Measurements from ENCODE around the gene MSLN. TPM values are rescaled to one million over a fixed set of nuclear protein-coding genes. Genes with fewer than 3 reads are reported as not detected.

Gene MSLN
- total RNA-seq, 1 donor from 2014 or later, result not detected

DNA sequence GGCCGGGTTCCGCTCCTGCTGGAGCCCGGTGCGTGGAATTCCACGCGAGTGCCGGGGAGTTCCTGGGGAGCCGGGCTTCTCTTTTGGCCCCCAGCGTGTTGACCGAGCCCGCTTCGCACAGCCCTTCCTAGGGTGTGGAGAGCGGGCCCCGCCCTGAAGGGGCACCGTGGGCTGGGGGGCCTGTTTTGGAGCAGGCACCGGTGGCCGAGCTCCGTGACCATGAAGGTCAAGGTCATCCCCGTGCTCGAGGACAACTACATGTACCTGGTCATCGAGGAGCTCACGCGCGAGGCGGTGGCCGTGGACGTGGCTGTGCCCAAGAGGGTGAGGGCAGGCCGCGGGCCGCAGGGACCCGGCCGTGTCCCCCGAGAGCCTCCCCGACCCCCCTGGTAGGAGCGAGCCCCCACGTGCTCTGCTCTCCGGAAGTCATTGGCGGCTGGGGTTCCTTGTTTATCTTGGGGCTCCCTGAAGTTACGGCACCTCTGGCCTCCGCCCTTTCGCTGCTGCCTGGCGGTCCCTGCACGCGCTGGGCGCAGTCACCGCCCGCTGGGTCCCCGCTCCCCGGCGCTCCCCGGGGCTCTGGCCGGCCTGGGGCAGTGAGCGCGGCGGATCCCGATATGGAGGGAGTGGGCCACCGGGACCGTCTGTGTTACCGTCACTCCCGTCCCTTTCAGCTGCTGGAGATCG is 33.1 kb upstream of the MSLN start:
- Mint-ChIP-seq H3K9me3 (no peaks in the 10 kb centered on the region), H3K27me3 (peaks cover 3% of the 10 kb centered on the region), H3K4me1 (no peaks in the 10 kb centered on the region), H3K36me3 (ENCODE audit: low read depth) (peaks cover 2% of the 10 kb centered on the region), H3K4me3 (peak overlapping the region; percentile 56), H3K27ac (no peak overlapping the region)
- intact Hi-C loops (cut with micrococcal nuclease), result loop anchor here (5.0 kb wide), 1 partner anchor 45 kb away; the partner anchor contains the start of genes JMJD8 and STUB1
- peak; percentile 78 for DNase-seq

GRCh38 chr16:728131-728889 is 32.2 kb upstream of the MSLN start:
- H3K9me3 Mint-ChIP-seq, result no peaks in the 10 kb centered on the region
- no peak overlapping the region for H3K27ac Mint-ChIP-seq
- no peaks in the 10 kb centered on the region for H3K4me1 Mint-ChIP-seq
- H3K4me3 Mint-ChIP-seq, result peak overlapping the region; percentile 64
- intact Hi-C loops (cut with micrococcal nuclease), result loop anchor here (5.0 kb wide), 1 partner anchor 46 kb away; the partner anchor contains the start of genes JMJD8 and STUB1
- peaks cover 3% of the 10 kb centered on the region for H3K27me3 Mint-ChIP-seq
- H3K36me3 Mint-ChIP-seq (ENCODE audit: low read depth), result peaks cover 7% of the 10 kb centered on the region
- DNase-seq, result peak; percentile 89

DNA sequence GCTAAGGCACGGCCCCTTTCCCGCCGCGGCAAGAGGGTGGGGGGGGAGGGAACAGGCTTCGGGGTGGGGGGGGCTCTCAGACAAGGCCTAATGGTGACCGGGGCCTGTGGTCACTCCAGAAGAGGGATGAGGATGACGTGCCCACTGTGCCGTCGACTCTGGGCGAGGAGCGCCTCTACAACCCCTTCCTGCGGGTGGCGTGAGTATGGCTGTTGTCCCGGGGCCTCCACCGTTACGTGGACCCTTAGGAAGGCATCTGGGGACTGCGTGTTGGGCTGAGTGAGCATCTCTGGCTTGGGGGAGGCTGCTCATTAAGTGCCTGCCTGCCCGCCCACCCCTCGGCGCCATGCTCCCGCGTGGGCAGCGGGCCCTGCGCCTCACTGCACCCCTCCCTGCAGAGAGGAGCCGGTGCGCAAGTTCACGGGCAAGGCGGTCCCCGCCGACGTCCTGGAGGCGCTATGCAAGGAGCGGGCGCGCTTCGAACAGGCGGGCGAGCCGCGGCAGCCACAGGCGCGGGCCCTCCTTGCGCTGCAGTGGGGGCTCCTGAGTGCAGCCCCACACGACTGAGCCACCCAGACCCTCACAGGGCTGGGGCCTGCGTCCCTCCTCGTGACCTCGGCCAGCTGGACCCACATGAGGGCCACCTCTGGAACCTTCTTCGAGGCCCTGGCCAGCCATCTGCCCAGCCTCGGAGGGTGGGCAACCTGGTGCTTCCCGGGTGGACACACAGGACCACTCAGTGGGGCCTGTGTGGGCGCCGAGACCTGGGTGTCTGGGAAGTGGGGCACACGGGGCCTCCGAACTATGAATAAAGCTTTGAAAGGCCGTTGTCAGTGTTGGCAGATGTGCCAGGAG is 31.4 kb upstream of the MSLN start:
- DNase-seq, result no peak
- H3K27ac Mint-ChIP-seq, result no peak overlapping the region
- intact Hi-C loops (cut with micrococcal nuclease), result loop anchor here (5.0 kb wide), 1 partner anchor 47 kb away; the partner anchor contains the start of genes JMJD8 and STUB1
- H3K36me3 Mint-ChIP-seq (ENCODE audit: low read depth), result peaks cover 7% of the 10 kb centered on the region
- no peaks in the 10 kb centered on the region for H3K9me3 Mint-ChIP-seq
- no peaks in the 10 kb centered on the region for H3K4me1 Mint-ChIP-seq
- peaks cover 3% of the 10 kb centered on the region for H3K27me3 Mint-ChIP-seq
- peak overlapping the region; percentile 64 for H3K4me3 Mint-ChIP-seq

DNA sequence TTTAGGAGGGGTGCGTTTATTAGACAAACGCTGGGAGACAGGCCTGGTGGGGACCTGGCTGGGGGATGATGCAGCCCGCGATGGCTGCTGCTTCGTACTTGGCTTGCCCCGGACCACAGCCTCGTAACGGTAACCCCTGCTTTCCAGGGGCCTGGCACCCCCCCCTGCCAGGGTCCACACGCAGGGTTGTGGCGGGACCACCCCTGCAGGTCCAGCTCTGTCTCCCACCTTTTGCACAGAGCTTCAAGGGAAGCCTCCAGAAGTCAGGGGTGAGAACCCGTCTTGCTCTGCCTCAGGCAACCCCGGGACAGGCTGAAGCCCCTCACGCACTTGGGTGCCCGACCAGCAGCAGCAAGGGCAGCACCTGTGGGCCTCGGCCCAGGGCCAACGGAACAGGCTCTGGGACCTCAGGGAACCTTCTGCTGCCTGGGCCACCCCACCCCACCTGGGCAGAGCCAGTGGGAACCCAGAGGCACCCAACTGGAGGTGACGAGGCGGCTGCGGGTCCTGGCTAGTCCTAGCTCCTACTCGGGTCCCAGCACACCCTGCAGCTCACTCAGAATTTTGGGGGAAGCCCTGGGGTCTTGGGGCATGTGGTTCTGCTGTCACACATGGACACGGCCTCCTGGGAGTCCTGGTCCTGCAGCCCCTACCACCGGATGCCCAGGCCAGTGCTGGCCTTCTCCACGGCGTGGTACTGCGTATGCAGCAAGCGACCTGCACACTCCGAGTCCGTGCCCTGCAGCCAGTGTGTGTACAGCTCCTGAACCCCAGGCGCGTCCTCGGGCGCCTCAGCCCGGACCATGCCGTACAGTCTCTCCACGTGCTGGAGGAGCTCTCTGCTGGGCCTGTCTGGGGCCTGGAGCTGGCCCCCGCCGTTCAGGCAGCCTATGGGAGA is 30.5 kb upstream of the MSLN start:
- Mint-ChIP-seq H3K27ac (no peak overlapping the region), H3K9me3 (no peaks in the 10 kb centered on the region), H3K4me1 (no peaks in the 10 kb centered on the region), H3K36me3 (ENCODE audit: low read depth) (peaks cover 7% of the 10 kb centered on the region), H3K4me3 (no peak overlapping the region), H3K27me3 (peaks cover 3% of the 10 kb centered on the region)
- peak; percentile 59 for DNase-seq
- intact Hi-C loops (cut with micrococcal nuclease), result loop anchor here (5.0 kb wide), 1 partner anchor 48 kb away; the partner anchor contains the start of genes JMJD8 and STUB1

DNA sequence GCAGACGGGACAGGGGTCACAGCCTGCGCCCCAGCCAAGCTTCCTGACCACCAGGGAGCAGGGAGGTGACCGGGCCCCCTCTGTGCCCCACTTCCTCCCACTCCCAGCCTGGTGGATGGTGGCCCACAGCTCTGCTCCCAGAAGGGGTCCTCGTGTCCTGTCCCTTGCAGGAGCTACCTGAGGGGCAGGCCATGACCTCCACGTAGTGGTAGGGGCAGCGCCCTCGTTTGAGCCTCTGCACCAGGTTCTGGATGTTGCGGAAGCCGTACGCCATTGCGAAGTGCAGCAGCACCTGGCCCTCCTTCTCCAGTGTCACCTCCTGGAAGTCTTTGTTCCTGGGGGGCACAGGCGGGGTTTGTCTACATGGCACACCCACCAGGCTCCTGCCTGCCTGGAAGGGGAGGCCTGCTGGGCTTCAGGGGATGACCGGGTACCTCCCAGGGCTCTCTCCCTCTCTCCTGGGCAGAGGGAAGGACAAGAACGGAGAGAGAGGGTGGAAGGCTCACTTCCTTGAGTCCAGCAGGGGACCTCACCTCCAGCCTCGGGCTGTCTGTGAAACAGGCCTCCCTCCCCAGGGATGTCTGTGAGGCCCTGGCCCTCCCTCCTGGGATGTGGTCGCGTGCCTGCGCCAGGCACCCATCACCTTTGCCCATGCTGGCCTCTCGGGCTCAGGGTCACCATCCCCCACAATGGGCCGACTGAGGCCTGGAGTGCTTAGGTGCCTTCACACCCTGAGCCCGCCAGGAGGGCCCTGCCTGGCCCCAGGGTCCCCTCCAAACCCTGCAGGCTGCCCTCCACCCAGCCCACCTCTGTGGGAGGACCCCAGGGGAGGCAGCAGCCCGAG is 29.6 kb upstream of the MSLN start:
- H3K4me1 Mint-ChIP-seq, result peaks cover 5% of the 10 kb centered on the region
- intact Hi-C loops (cut with micrococcal nuclease), result no loop called here
- H3K27ac Mint-ChIP-seq, result no peak overlapping the region
- H3K27me3 Mint-ChIP-seq, result peaks cover under 1% of the 10 kb centered on the region
- no peak for DNase-seq
- peaks cover 11% of the 10 kb centered on the region for H3K36me3 Mint-ChIP-seq (ENCODE audit: low read depth)
- H3K9me3 Mint-ChIP-seq, result no peaks in the 10 kb centered on the region
- H3K4me3 Mint-ChIP-seq, result no peak overlapping the region

DNA sequence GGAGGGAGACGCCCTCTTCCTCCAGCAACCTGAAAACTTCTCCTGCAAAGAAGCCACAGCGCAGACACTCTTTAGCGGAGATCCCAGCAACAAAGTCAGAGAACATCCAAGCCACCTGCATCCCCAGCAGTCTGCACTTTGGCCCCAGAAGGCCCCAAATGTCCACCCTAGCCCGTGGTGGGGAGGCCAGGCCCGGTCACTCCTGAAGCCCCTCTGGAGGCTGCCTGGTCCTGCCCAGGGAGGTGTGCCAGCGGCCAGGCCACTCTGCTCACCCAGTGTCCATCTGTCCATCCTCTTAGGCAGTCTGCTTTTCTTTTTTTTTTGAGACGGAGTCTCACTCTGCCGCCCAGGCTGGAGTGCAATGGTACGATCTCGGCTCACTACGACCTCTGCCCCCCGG is 28.2 kb upstream of the MSLN start:
- DNase-seq, result no peak
- H3K36me3 Mint-ChIP-seq (ENCODE audit: low read depth), result peaks cover 19% of the 10 kb centered on the region
- H3K4me3 Mint-ChIP-seq, result no peak overlapping the region
- peaks cover 9% of the 10 kb centered on the region for H3K4me1 Mint-ChIP-seq
- no peaks in the 10 kb centered on the region for H3K9me3 Mint-ChIP-seq
- intact Hi-C loops (cut with micrococcal nuclease), result no loop called here
- H3K27me3 Mint-ChIP-seq, result no peaks in the 10 kb centered on the region
- no peak overlapping the region for H3K27ac Mint-ChIP-seq

DNA sequence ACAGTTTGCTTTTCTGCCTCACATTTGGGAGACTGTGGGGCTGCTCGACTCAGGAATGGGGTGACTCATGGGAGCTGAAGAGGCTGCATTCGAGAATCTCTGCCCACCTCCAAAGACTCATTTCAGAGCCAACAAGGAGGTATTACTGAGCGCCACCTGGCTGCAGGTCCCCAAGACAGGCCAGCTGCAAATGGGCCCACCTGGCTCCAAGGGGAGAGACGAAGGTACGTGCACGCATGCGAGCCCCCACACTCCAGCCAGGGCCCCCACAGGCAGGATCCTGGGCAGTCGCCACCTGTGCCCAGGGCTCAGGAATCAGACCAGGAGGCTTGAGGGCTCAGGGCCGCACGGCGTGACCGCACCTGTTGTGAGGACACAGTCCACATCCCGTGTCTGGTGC is 27.6 kb upstream of the MSLN start:
- Mint-ChIP-seq H3K36me3 (ENCODE audit: low read depth) (peaks cover 21% of the 10 kb centered on the region), H3K4me1 (peaks cover 12% of the 10 kb centered on the region), H3K27ac (no peak overlapping the region), H3K27me3 (no peaks in the 10 kb centered on the region), H3K4me3 (no peak overlapping the region), H3K9me3 (no peaks in the 10 kb centered on the region)
- intact Hi-C loops (cut with micrococcal nuclease), result no loop called here
- no peak for DNase-seq

DNA sequence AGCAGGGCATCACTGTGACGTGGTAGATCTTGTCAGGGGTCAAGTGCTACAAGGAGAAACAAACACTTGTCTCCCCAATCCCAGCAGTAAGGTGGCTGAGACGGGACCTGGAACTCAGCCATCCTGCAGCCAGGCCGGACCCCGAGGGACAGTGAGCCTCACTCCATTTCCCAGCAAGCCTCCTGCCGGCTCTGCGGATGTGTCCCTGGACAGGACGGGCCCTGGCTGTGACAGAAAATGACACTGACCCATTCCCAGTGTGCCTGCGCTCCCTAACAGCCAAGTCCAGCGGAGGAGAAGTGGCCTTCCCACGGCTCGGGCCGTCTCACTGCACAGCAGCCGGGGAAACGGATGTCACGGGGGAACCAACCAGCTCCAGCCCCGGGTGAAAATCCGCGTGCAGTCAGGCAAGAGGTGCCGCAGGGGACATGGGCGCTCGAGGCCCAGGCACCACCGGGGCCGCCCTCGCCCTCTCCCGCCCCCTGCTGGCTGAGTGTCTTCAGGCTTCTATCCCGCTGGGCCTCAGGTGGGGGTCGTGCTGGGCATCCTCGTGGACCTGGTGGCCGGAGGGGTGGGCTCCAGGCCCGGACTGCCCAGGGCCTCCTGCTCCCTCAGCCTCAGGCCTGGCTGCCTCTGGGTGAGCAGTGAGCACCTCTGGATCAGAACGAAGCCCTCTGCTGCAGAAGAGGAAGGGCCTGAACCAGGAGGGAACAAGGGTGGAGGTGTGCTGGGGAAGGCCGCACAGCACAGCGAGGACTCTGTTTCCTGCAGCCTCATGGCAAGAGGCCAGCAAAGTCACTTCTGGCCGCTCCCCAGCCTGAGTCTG is 26.9 kb upstream of the MSLN start:
- no peak overlapping the region for H3K27ac Mint-ChIP-seq
- no peak overlapping the region for H3K4me3 Mint-ChIP-seq
- no peaks in the 10 kb centered on the region for H3K9me3 Mint-ChIP-seq
- DNase-seq, result peak; percentile 73
- H3K36me3 Mint-ChIP-seq (ENCODE audit: low read depth), result peaks cover 23% of the 10 kb centered on the region
- no peaks in the 10 kb centered on the region for H3K27me3 Mint-ChIP-seq
- peaks cover 14% of the 10 kb centered on the region for H3K4me1 Mint-ChIP-seq
- intact Hi-C loops (cut with micrococcal nuclease), result no loop called here

DNA sequence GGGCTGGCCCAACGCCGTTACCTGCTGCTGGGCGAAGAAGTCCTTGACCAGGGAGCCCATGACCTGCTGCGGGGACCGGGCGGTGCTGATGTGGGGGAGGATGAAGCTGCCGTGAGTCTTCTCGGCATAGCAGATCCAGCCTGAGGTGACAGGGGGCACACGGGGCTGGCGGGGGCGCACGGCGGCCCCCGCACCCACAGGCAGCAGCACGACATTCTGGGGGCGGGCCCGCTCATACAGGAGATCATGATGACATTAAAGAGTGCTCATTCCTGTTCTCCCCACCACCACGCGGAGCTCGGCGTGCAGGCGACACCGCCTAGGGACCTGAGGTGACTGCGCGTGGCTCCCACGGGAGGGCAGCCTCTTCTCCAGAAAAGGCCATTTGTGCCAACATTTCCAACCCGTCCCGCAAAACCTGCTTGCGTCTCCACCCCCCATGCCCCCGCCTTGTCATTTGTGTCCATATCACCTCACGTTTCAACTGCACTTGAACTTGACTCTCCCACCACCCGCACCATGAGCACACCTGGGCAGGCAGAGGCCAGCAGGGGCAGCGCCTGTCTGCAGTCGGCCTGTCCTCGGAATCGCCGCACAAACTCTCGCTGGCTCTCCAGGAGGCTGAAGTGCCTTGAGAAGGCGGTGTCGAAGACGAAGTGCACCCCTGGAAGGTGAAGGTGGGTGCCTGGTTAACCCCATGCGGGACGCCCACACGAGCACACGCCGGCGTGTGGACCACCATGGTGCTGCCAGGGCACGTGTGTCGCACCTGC is 26.1 kb upstream of the MSLN start:
- Mint-ChIP-seq H3K27ac (no peak overlapping the region), H3K27me3 (no peaks in the 10 kb centered on the region), H3K4me1 (peaks cover 14% of the 10 kb centered on the region), H3K9me3 (no peaks in the 10 kb centered on the region), H3K36me3 (ENCODE audit: low read depth) (peaks cover 27% of the 10 kb centered on the region), H3K4me3 (no peak overlapping the region)
- intact Hi-C loops (cut with micrococcal nuclease), result no loop called here
- no peak for DNase-seq

GRCh38 chr16:734981-735881 is 25.3 kb upstream of the MSLN start:
- intact Hi-C loops (cut with micrococcal nuclease), result no loop called here
- peak overlapping the region; percentile 30 for H3K4me3 Mint-ChIP-seq
- H3K27me3 Mint-ChIP-seq, result no peaks in the 10 kb centered on the region
- DNase-seq, result no peak
- H3K9me3 Mint-ChIP-seq, result no peaks in the 10 kb centered on the region
- peak overlapping the region; percentile 80 for H3K27ac Mint-ChIP-seq
- H3K36me3 Mint-ChIP-seq (ENCODE audit: low read depth), result peaks cover 27% of the 10 kb centered on the region
- H3K4me1 Mint-ChIP-seq, result peaks cover 14% of the 10 kb centered on the region
